GM12875 (cell line): Measurements from ENCODE around the gene WBP1L.

Experiments
- H3K4me3 ChIP-seq: one replicate; pipeline ENCODE4 v1.5.1; 2011; ENCODE audit warnings: low read depth, low read length, control low read depth
- TF ChIP-seq, protein P1 (sequence below): IDR thresholded peaks from 2 replicates; pipeline ENCODE4 v1.5.1; 2011; ENCODE audit warnings: low read depth, mild to moderate bottlenecking, control low read depth, inconsistent platforms, low read length, moderate library complexity, borderline replicate concordance; ENCODE audit not compliant: insufficient read depth

WBP1L gene

DNA sequence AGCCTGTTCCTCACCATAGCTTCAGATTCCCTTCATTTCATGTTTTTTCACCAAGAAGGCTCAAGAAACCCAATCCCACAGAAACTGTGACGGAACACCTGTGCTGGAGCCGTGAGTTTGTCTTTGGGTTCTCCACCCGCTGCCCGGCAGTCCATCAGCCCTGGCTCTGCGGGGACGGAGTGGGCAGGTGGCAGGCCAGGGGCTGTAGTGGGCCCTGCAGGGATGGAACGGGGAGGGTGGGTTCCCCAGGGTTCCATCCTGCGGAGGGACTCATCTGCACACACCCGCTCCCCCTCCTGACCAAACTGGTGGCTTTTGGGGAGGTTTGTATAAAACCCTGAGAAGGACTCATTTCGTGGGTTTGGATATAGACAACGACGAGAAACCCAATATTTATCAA lies 78.5 kb downstream of the WBP1L start:
- TF ChIP-seq, protein P1, sequence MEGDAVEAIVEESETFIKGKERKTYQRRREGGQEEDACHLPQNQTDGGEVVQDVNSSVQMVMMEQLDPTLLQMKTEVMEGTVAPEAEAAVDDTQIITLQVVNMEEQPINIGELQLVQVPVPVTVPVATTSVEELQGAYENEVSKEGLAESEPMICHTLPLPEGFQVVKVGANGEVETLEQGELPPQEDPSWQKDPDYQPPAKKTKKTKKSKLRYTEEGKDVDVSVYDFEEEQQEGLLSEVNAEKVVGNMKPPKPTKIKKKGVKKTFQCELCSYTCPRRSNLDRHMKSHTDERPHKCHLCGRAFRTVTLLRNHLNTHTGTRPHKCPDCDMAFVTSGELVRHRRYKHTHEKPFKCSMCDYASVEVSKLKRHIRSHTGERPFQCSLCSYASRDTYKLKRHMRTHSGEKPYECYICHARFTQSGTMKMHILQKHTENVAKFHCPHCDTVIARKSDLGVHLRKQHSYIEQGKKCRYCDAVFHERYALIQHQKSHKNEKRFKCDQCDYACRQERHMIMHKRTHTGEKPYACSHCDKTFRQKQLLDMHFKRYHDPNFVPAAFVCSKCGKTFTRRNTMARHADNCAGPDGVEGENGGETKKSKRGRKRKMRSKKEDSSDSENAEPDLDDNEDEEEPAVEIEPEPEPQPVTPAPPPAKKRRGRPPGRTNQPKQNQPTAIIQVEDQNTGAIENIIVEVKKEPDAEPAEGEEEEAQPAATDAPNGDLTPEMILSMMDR: no peak

GRCh38 chr10:102824664-102825063 lies 80.9 kb downstream of the WBP1L start:
- TF ChIP-seq, protein P1: no peak
- H3K4me3 ChIP-seq: no peak overlapping the region

More for the DNA sequence above, 78.5 kb downstream of the WBP1L start:
- no peak overlapping the region for H3K4me3 ChIP-seq

- no peak overlapping the region for H3K4me3 ChIP-seq
- TF ChIP-seq, protein P1: no peak
These were observed 82.5 kb downstream of the WBP1L start for GRCh38 chr10:102826148-102826796.

GRCh38 chr10:102827597-102827975 lies 83.8 kb downstream of the WBP1L start:
- H3K4me3 ChIP-seq: no peak overlapping the region
- TF ChIP-seq, protein P1: no peak

- H3K4me3 ChIP-seq: no peak overlapping the region
- TF ChIP-seq, protein P1: no peak
These were observed 87.7 kb downstream of the WBP1L start for GRCh38 chr10:102831322-102832071.

- TF ChIP-seq, protein P1: no peak
- no peak overlapping the region for H3K4me3 ChIP-seq
These were observed 88.5 kb downstream of the WBP1L start for GRCh38 chr10:102832248-102832647.

DNA sequence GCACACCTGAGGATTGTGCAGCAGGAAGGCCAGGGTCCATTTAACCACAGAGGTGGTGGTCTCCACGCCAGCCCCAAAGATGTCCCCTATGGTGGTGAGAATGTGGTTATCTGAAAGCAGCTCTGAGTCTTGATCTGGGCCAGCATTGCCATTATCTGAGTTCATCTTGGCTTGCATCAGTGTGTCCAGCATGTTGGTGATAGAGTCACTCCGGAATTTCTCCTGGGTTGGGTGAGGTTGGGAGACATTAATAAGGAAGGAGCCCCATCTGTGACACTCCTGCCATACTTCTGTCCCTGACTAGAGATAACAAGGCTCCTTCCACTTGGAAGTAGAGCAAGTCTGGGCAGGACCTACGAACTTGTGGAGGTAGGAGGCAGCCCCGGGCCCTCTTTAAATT lies 89.2 kb downstream of the WBP1L start:
- TF ChIP-seq, protein P1: no peak
- no peak overlapping the region for H3K4me3 ChIP-seq
